NCI-H2196 treated with DMSO at 0.1 percent for 48 hours (cell line): ENCODE data around the gene POC1A.

Experiments
- DNase-seq: peaks from one replicate; lab custom pipeline; 2025; ENCODE audit not compliant: unreplicated experiment; lab: John Stamatoyannopoulos, UW

Gene POC1A

GRCh38 chr3:52108302-52109232, 45.7 kb downstream of the POC1A start:
- DNase-seq = no peak

DNA sequence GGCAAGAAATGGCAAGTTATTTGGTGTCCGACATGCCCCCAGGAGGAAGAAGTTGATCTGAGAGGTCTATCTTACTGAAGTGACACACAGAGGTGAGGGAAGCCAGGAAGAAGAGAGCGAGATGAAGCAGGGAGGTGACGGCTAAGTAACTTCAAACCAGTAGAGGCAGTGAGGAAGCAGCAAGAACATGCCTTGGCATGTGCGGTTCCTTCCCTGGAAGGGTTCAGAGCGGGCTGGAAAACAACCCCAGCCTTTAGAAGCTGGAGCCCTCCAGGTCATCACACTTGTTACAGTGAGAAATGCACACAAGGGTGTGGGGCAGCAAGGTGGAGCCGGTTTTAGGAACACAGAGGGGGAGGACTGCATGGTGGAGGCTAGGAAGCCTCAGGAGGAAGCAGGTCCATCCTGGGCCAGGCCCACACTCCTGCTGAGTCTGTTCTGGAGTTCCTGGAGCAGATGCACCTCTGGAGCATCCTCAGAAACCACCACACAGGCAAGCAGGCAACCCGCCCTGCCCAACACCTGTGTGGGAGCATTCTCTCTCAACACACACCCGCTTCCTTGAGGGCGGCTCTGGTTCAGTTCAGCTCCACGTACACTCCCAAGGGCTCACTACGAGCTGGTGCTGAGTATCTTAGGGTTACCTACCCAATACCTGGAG, 47.1 kb downstream of the POC1A start:
- no peak for DNase-seq

DNA sequence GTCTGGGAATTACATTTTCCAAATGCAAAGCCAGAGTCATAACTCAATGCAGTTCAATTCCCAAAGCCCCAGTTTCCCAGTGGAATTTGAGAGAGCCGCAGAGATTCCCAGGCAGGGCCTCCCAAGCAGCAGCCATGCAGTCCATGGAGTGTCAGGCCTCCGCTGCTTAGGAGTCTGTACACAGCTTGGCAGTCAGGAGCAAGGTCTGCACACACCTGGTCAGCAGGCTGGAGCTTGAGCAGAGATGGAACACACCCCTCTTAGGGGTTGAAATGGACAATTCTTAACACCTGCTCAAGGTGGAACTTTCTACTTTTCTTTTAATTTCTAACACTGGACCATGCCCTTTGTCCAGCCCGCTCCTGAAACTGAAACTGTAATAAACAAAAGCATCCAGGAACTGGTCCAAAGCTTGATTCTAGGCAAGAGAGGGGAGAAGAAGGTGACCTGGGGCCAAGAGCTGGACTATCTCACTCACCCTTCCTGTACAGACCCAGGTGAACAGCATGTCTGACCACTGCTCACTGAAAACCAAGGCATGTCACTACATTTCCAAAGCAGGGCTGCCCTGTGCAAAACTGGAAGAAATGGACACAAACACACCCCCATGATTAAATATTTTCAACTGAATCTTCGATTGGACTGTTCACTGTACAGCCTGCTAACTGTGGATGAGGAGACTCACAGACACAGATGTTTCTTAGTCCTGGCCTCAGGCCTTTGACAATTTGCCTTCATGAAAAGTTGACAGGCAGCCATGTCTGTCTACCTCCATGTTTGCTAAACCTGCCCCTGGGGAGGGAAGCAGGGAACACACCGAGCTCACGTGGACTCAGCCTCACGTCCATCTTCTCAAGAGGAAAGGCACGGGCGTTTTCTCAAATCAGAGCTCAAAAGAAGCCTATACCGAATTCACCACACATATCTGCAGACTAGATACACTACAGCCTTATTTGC, 49.3 kb downstream of the POC1A start:
- no peak for DNase-seq

DNA sequence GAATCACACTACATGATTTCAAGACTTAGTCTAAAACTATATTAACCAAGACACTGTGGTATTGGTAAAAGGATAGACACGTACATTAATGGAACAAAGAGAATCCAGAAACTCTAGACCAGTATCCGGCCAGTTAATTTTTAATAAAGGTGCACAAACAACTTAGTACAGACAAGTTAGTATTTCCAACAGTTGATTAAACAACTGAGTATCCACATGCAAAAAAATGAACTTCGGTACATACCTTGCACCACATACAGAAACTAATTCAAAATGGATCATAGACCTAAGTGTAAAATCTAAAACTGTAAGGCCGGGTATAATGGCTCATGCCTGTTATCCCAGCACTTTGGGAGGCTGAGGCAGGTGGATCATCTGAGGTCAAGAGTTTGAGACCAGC, 51.3 kb downstream of the POC1A start:
- DNase-seq = no peak

DNA sequence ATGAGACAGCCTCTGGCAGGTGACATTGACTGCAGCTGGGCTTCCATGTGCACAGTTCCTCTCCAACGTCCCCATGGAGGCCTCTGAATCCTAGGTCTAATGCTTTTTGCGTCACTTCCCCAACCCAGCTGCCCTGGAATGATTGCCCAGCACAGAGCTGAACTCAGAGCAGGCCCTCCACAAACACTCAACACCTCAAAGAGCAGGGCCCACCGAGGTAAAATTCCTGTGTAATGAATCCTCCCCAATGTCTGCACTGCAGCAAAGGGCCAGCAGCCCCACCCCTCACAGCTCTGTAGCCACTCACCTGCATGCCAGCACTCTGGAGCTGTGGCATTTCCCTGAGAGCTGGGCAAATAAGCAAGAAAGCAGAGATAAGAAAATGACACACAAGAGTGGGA, 55.2 kb downstream of the POC1A start:
- DNase-seq = no peak

DNA sequence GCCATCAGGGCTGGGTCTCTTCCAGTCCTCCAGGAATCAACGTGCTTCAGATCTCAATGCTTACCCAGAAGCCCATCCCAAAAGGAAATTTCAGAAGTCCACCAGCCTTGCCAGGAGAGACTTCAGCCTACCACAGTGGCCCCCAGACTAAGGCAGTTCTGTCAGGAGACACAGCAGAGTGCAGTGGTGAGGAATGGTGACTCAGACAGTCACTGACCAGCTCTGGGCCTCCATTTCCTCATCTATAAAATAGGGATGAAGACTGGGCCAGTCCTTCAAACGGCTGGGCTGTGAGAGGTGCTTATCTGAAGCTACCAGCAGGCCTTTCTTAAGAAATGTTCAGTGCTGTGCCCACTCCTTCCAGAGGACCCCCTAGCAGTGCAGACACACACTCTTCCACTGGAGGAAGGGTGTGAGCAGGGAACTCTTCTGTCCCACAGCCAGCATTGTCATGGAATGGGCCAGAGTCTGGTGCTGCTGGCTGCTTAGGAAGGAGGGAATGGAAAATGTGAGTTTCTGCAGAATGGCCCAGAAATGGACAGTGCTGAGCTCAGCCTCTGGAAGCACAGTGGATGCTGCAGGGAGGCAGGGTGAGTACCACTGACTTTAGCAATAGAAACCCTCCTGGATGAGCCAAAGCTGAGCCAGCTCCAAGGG, 56.2 kb downstream of the POC1A start:
- no peak for DNase-seq

- no peak for DNase-seq
Observed at GRCh38 chr3:52095990-52096775, 58.0 kb downstream of the POC1A start.

DNA sequence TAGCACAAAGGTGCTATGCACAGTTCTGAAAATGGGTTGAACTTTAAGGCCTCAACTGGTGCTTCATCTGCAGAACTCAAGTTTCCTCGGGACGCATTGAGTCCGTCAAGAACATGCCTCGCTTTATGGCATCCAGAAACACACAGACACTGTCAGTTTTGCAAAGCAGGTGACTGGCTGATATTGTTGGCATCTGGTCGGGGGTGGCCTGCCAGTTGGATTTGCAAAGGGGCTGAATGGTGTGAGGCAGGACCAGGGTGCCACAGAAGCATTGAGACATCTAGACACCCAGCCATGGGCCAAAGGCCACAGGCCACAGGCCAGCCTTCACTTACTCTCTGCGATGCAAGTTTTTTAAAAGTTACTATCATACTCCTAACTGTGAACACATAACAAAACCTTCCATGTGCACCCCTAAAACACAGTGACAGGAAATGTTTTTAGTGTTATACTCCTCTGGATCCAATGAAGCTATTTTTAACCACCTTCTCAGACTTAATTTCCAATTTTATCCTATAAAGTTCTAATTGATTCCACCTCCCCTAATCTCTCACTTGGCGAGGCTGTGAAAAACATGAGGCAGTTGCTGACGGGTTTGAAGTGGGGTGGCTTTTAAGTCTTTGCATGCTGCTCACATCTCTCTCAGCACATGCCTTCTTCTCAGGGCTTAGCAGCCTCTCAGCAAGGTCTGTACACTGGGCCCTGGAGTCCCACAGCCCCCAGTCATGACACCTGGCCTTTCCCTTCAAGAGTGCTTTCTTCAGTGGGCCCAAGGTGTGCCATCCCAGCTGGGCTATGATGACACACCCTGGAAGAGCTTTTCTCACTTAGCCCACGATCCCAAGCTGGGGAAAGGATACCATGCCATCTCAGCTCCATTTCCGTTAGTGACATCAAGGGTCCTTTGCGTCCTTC, 59.4 kb downstream of the POC1A start:
- no peak for DNase-seq

GRCh38 chr3:52093756-52094545, 60.3 kb downstream of the POC1A start:
- no peak for DNase-seq

GRCh38 chr3:52092891-52093290, 61.3 kb downstream of the POC1A start:
- no peak for DNase-seq

DNA sequence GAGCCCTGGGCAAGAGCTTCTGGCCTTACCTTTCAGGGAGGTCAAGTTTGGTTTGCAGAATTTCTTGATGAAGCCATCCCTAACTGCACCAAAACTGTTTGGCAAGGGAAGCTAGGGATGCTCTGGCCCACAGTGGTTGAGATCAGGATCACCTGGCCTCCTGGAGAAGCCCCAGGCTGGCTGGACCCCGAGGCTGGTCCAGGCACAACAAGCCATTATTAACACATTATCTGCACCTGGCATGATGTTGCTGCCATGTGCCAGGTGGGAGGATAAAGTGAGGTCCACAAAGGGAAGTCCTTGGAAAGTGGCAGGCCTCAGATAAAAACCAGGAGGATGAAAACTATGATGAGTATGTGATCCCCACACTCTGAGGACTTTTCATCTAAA, 62.0 kb downstream of the POC1A start:
- no peak for DNase-seq

DNA sequence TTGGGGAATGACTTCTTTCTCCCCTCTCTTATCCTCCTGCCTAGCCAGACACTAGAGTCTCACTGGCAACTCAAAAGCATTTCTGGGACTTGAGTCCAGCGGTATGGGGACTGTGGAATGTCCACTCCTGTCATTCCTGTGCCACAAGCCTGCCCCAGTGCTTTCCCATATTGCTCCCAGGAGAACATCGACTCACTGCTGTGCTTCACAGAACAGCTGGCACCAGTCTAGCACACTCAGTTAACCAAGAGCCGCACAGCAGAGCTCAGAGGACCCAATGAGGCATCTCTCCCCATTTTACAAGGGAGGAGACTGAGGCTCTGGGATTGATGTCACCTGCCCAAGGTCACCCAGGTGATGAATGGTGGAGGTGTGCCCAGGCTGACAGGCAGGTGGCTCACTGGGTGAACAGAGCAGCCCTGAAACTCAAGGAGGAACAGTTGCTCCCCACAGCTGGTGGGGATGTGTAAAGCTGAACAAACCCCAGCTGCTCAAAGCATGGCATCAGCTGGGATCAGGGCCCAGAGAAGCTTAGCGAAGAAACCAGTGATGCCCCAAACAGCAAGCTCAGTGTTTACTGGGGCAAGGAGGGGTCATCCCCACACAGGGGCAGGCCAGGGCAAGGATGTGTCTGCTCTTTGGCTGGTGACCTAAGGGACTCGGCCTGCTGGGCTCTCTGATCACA, 62.5 kb downstream of the POC1A start:
- DNase-seq = no peak

GRCh38 chr3:52090933-52091468, 63.2 kb downstream of the POC1A start:
- no peak for DNase-seq

DNA sequence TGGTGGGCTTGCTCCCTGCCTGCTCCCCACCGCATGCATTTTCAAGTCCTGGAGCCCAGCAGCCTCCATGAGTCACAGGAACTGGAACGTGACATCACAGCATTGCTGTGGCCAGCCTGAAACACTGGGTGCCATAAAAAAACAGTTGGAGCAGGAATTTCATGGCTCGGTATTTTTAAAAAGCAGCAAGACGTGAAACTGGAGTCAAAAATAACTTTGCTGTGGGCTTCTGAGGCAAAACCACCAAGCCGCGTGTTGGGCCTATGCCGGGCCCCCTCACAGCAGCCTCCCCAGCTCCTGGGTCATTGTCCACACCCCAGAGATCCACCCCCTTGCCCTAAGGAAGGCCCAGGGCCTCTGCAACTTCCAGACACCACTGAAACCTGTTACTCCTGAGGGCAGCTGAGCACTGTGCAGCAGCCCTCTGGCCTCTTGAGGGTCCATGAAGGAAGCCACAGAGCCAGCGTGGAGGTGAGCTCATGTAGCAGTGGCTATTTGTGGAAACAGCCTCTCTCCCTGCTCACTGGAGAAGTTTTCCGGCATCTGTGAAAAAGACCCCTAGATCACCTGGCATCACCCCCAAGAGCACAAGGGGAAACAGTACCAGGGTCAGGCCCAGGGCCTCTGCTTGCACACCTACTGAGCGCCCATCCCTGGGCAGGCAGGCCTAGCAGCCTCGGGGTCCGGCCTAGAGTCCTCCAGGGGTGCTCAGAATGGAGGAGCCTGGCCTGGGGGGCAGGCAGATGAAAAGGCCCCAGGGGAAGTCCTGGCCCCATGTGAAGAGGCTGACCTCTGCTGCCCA, 63.9 kb downstream of the POC1A start:
- DNase-seq = no peak

GRCh38 chr3:52089691-52090090, 64.5 kb downstream of the POC1A start:
- DNase-seq = no peak
